Measurements from ENCODE around the gene DRAXIN. TPM values are rescaled to one million over a fixed set of nuclear protein-coding genes. Genes with fewer than 3 reads are reported as not detected.

DRAXIN gene
- total and polyA plus RNA-seq, 2 donors (not counting 3 experiments of a cell fraction or from before 2014, with no cell fraction given) = 0.44 to 3.2 TPM

GRCh38 chr1:11771481-11772043 lies 80.1 kb downstream of the DRAXIN start:
- Histone ChIP-seq H3K9me3 (replicated peaks; ENCODE audit: control insufficient read depth, insufficient read depth, low read length) (no peaks in the 10 kb centered on the region), H3K4me3 (replicated peaks in 1 of 3; ENCODE audit: insufficient read depth in 1 of 3, low read depth in 1 of 3, low read length in 3 of 3) (no peak overlapping the region), H3K9me1 (replicated peaks; ENCODE audit: control insufficient read depth, extremely low read depth, insufficient read depth, low read length) (no peaks in the 10 kb centered on the region), H3K9ac (replicated peaks; ENCODE audit: extremely low read depth, insufficient read depth, low read length) (no peak overlapping the region), H3K4me1 (ENCODE audit: control insufficient read depth, extremely low read depth, insufficient read depth, low read length) (peaks cover 4% of the 10 kb centered on the region), H3K27me3 (ENCODE audit: control insufficient read depth in 2 of 2, insufficient read depth in 2 of 2, low read length in 2 of 2) (no peaks in the 10 kb centered on the region), H3K79me2 (ENCODE audit: control insufficient read depth, insufficient read depth, low read length) (no peaks in the 10 kb centered on the region), H3K27ac (ENCODE audit: insufficient read depth, low read depth, low read length) (no peak overlapping the region), H4K20me1 (replicated peaks; ENCODE audit: control insufficient read depth, extremely low read depth, insufficient read depth, low read length) (no peaks in the 10 kb centered on the region), H3K4me2 (ENCODE audit: insufficient read depth, low read length) (no peak overlapping the region), H3K36me3 (ENCODE audit: control insufficient read depth in 2 of 2, extremely low read depth in 1 of 2, insufficient read depth in 2 of 2, low read length in 2 of 2) (no peaks in the 10 kb centered on the region), H2AFZ (ENCODE audit: low read depth, low read length) (no peak overlapping the region)
- ChIA-PET CTCF (interaction anchor here (0.5 to 1.5 kb wide), 3 partner anchors 11 to 13 kb away, joined by 3 read pairs; no protein-coding TSS in a partner anchor), POLR2A (no interaction called here)
- DNase-seq (ENCODE audit: low read depth, low spot score) (no peak), FAIRE-seq (no peak)
- TF ChIP-seq MAX (IDR thresholded peaks at IDR 0.05; ENCODE audit: insufficient read depth, insufficient read length) = no peak
- no peak for TF ChIP-seq GATA2 (IDR thresholded peaks at IDR 0.05; ENCODE audit: insufficient read depth, insufficient read length, low read depth, low read length)
- no peak for TF ChIP-seq EZH2 (IDR thresholded peaks at IDR 0.05; ENCODE audit: borderline replicate concordance, low read depth, low read length, severe bottlenecking)
- intact Hi-C loops (cut with micrococcal nuclease) (no loop called here), dilution Hi-C loops (cut with MboI; ENCODE audit: extremely low pct_ligation_motif_present, low sequenced_read_pairs) (no loop called here)
- no TSS peak for BruUV-seq (replicated peaks)

GRCh38 chr1:11772458-11772857 lies 80.9 kb downstream of the DRAXIN start:
- BruUV-seq (replicated peaks) = no TSS peak
- Histone ChIP-seq H3K4me3 (replicated peaks in 1 of 3; ENCODE audit: insufficient read depth in 1 of 3, low read depth in 1 of 3, low read length in 3 of 3) (no peak overlapping the region), H4K20me1 (replicated peaks; ENCODE audit: control insufficient read depth, extremely low read depth, insufficient read depth, low read length) (no peaks in the 10 kb centered on the region), H3K4me2 (ENCODE audit: insufficient read depth, low read length) (no peak overlapping the region), H3K27ac (ENCODE audit: insufficient read depth, low read depth, low read length) (no peak overlapping the region), H3K27me3 (ENCODE audit: control insufficient read depth in 2 of 2, insufficient read depth in 2 of 2, low read length in 2 of 2) (no peaks in the 10 kb centered on the region), H3K9ac (replicated peaks; ENCODE audit: extremely low read depth, insufficient read depth, low read length) (no peak overlapping the region), H3K36me3 (ENCODE audit: control insufficient read depth in 2 of 2, extremely low read depth in 1 of 2, insufficient read depth in 2 of 2, low read length in 2 of 2) (no peaks in the 10 kb centered on the region), H2AFZ (ENCODE audit: low read depth, low read length) (no peak overlapping the region), H3K79me2 (ENCODE audit: control insufficient read depth, insufficient read depth, low read length) (no peaks in the 10 kb centered on the region), H3K9me3 (replicated peaks; ENCODE audit: control insufficient read depth, insufficient read depth, low read length) (no peaks in the 10 kb centered on the region), H3K9me1 (replicated peaks; ENCODE audit: control insufficient read depth, extremely low read depth, insufficient read depth, low read length) (no peaks in the 10 kb centered on the region), H3K4me1 (ENCODE audit: control insufficient read depth, extremely low read depth, insufficient read depth, low read length) (peaks cover 4% of the 10 kb centered on the region)
- intact Hi-C loops (cut with micrococcal nuclease) (no loop called here), dilution Hi-C loops (cut with MboI; ENCODE audit: extremely low pct_ligation_motif_present, low sequenced_read_pairs) (no loop called here)
- ChIA-PET CTCF (interaction anchor here (0.7 to 1.2 kb wide), 2 partner anchors 10 to 13 kb away, joined by 3 to 4 read pairs; no protein-coding TSS in a partner anchor), POLR2A (no interaction called here)
- no peak for TF ChIP-seq GATA2 (IDR thresholded peaks at IDR 0.05; ENCODE audit: insufficient read depth, insufficient read length, low read depth, low read length)
- TF ChIP-seq JUN (IDR thresholded peaks at IDR 0.05; ENCODE audit: borderline replicate concordance, insufficient read depth, insufficient read length, low read depth) = no peak
- no peak for TF ChIP-seq MYC (IDR thresholded peaks at IDR 0.05; ENCODE audit: low read depth, low read length)
- no peak for TF ChIP-seq FOS (IDR thresholded peaks at IDR 0.05; ENCODE audit: borderline replicate concordance, insufficient read depth, low read length)
- TF ChIP-seq POLR2AphosphoS5 (IDR thresholded peaks at IDR 0.05; ENCODE audit: insufficient read depth, low read depth, low read length) = no peak
- no peak for TF ChIP-seq CTCF (IDR thresholded peaks at IDR 0.05; ENCODE audit: extremely low read depth in 1 of 2, insufficient read depth in 1 of 2, low read depth in 1 of 2, low read length in 2 of 2)
- no peak for DNase-seq (ENCODE audit: low read depth, low spot score)
- FAIRE-seq = no peak
